ENCODE results near the gene GNAT1. TPM values are rescaled to one million over a fixed set of nuclear protein-coding genes. Genes with fewer than 3 reads are reported as not detected.

GNAT1 gene
- total RNA-seq, 1 experiment from 2014 or later, result not detected

DNA sequence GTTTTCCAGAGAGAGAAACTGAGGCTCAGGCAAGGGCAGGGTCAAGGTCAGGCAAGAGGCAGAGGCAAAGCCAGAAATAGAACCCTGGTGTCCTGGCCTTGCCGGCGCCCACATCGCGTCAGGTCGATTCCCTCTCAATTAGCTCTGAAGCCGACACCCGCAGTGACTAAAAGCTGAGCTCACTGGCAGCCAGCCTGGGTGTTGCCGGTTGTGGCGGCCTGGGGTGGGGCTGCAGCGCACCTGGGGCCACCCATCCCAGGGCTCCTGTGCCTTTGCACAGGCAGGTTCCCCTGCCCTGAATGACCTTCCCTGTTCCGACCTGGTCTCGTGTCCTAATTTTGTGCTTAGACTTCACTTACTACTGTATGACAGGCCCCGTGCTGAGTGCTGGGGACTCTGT lies 30.1 kb upstream of the GNAT1 start:
- peaks cover under 1% of the 10 kb centered on the region; the same call in 1 of the 2 replicates for H3K27me3 Mint-ChIP-seq (ENCODE audit: low read depth)

More for the DNA sequence above, 30.1 kb upstream of the GNAT1 start:
- H4K5ac ChIP-seq (ENCODE audit: insufficient read length, low read depth, low read length), result no peak overlapping the region
- H3K14ac ChIP-seq (ENCODE audit: insufficient read depth, low read length), result no peak overlapping the region
- peaks cover 8% of the 10 kb centered on the region for H3K23me2 ChIP-seq (ENCODE audit: insufficient read length, low read depth, low read length, poor library complexity, severe bottlenecking)
- no peaks in the 10 kb centered on the region for H4K20me1 ChIP-seq (ENCODE audit: control insufficient read depth, insufficient read depth, insufficient read length)
- no peak overlapping the region for H3K23ac ChIP-seq (ENCODE audit: insufficient read length, low read depth, low read length)
- Mint-ChIP-seq H3K4me1 (peaks cover 38 to 53% of the 10 kb centered on the region in 2 experiments), H3K27ac (no peak overlapping the region), H3K36me3 (ENCODE audit: insufficient read depth in 1 of 3, low read depth in 3 of 3) (peaks cover 16 to 41% (median 29%) of the 10 kb centered on the region in 3 experiments; a peak in 6 of 7 replicates), H3K9me3 (no peaks in the 10 kb centered on the region), H3K4me3 (no peak overlapping the region)
- no peaks in the 10 kb centered on the region for H3K27me3 ChIP-seq (ENCODE audit: insufficient read depth, low read length)
- H3K18ac ChIP-seq (ENCODE audit: insufficient read length, low read depth, low read length), result no peak overlapping the region
- DNase-seq, result no peak
- H3K4me2 ChIP-seq (ENCODE audit: insufficient read depth, insufficient read length, low read length), result no peak overlapping the region
- peaks cover 6% of the 10 kb centered on the region for H3K4me1 ChIP-seq (ENCODE audit: insufficient read depth, low read length)
- H2BK15ac ChIP-seq (ENCODE audit: low read depth, low read length), result no peak overlapping the region
- no peak overlapping the region for H4K91ac ChIP-seq (ENCODE audit: insufficient read length, low read depth, low read length)
- H2BK20ac ChIP-seq (ENCODE audit: low read depth, low read length, poor library complexity, severe bottlenecking), result no peak overlapping the region
- H3T11ph ChIP-seq (ENCODE audit: low read length), result no peak overlapping the region
- H3K56ac ChIP-seq (ENCODE audit: insufficient read length, low read depth, low read length), result no peak overlapping the region
- no peak overlapping the region for H3K9ac ChIP-seq (ENCODE audit: extremely low read depth, insufficient read length, low read length)
- no peak overlapping the region for H2AK5ac ChIP-seq (ENCODE audit: insufficient read length, low read length)
- H2BK5ac ChIP-seq (ENCODE audit: insufficient read length, low read length), result no peak overlapping the region
- H3K79me2 ChIP-seq (ENCODE audit: insufficient read depth, low read length), result no peaks in the 10 kb centered on the region
- H3K4ac ChIP-seq (ENCODE audit: low read depth, low read length), result no peak overlapping the region
- no peak overlapping the region for H2BK12ac ChIP-seq (ENCODE audit: insufficient read length, low read depth, low read length)
- peaks cover 2% of the 10 kb centered on the region for H3K79me1 ChIP-seq (ENCODE audit: insufficient read depth, low read depth, low read length, poor library complexity, severe bottlenecking)
- WGBS (ENCODE audit: extremely low coverage, insufficient read length, low lambda C conversion rate), result no CpG with 5 or more reads among the region's 13 CpGs
- H3K9me3 ChIP-seq (ENCODE audit: control insufficient read depth, low read depth, low read length), result no peaks in the 10 kb centered on the region
- no peak overlapping the region for H3K27ac ChIP-seq (ENCODE audit: insufficient read length, low read depth, low read length)
- no peak overlapping the region for H4K8ac ChIP-seq (replicated peaks; ENCODE audit: insufficient read length, low read depth, low read length)
- TF ChIP-seq, protein P1, sequence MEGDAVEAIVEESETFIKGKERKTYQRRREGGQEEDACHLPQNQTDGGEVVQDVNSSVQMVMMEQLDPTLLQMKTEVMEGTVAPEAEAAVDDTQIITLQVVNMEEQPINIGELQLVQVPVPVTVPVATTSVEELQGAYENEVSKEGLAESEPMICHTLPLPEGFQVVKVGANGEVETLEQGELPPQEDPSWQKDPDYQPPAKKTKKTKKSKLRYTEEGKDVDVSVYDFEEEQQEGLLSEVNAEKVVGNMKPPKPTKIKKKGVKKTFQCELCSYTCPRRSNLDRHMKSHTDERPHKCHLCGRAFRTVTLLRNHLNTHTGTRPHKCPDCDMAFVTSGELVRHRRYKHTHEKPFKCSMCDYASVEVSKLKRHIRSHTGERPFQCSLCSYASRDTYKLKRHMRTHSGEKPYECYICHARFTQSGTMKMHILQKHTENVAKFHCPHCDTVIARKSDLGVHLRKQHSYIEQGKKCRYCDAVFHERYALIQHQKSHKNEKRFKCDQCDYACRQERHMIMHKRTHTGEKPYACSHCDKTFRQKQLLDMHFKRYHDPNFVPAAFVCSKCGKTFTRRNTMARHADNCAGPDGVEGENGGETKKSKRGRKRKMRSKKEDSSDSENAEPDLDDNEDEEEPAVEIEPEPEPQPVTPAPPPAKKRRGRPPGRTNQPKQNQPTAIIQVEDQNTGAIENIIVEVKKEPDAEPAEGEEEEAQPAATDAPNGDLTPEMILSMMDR (conservative IDR thresholded peaks at IDR 0.05), result no peak
- no peak overlapping the region for H2AFZ ChIP-seq (ENCODE audit: low read length)
- H2BK120ac ChIP-seq (ENCODE audit: low read depth, low read length, poor library complexity, severe bottlenecking), result no peak overlapping the region
